GM12878 (cell line): ENCODE results near the gene PTPRD. TPM values are rescaled to one million over a fixed set of nuclear protein-coding genes. Genes with fewer than 3 reads are reported as not detected.
A peak's percentile ranks its signal among the peaks of the same experiment; 100 is the strongest.

Source experiments
- ATAC-seq: fragments of 200-7000 bp; cut with Tn5 transposase; 3 replicates; pipeline ENCODE4 v1.9.1; 2020; ENCODE audit warnings: mild to moderate bottlenecking, moderate library complexity
- BruUV-seq: library from RNA; stranded (reverse); fragments of 400-500 nt; replicated peaks from 2 replicates; lab custom pipeline; 2021; lab: Mats Ljungman, UMichigan
- CTCF ChIA-PET: fragments of 300-600 bp; sonication (Branson Sonifier 250); formaldehyde crosslinking; extraction: SDS; loops from one replicate; lab custom pipeline; 2021; ENCODE audit warnings: inconsistent platforms; lab: Yijun Ruan, JAX
- POLR2A ChIA-PET: fragments of 350-600 bp; formaldehyde crosslinking; extraction: SDS; loops from one replicate; lab custom pipeline; 2021; ENCODE audit warnings: inconsistent platforms; lab: Charles Lee
- RAD21 ChIA-PET: fragments of 300-600 bp; sonication (Branson Sonifier 250); formaldehyde crosslinking; loops from one replicate; lab custom pipeline; 2023; ENCODE audit warnings: antibody characterized with exemption; ENCODE audit not compliant: unreplicated experiment; lab: Charles Lee
- SMC1A ChIA-PET: fragments of 300-600 bp; sonication (Branson Sonifier 250); formaldehyde crosslinking; loops from one replicate; lab custom pipeline; 2023; ENCODE audit not compliant: unreplicated experiment, uncharacterized antibody; lab: Charles Lee
- DNase-seq: peaks from one replicate; pipeline ENCODE4 v3.0.0-alpha.2; 2011; ENCODE audit warnings: low read depth, low spot score
- FAIRE-seq: peaks from 3 replicates; lab custom pipeline; 2011; peaks lifted over from hg19 to GRCh38; lab: Jason Lieb, UNC
- H2AFZ ChIP-seq: 2 replicates; pipeline ENCODE4 v1.6.0; 2011; ENCODE audit warnings: low read depth, low read length, control low read depth; ENCODE audit not compliant: control insufficient read depth
- H3K27ac ChIP-seq: 2 replicates; pipeline ENCODE4 v1.5.1; 2011; ENCODE audit warnings: control low read depth; ENCODE audit not compliant: control insufficient read depth, insufficient read depth
- H3K27me3 ChIP-seq, 2 experiments: replicated peaks in 1 of 2; 2 replicates each; pipeline versions ENCODE4 v1.6.0 to v1.6.1; 2011; ENCODE audit warnings: low read length in 1 of 2; ENCODE audit not compliant: control insufficient read depth in 2 of 2, insufficient read depth in 2 of 2
- H3K36me3 ChIP-seq, 2 experiments: 2 replicates each; pipeline ENCODE4 v1.5.1; 2011; ENCODE audit warnings: low read length in 1 of 2; ENCODE audit not compliant: control insufficient read depth in 2 of 2, insufficient read depth in 2 of 2
- H3K4me1 ChIP-seq: 2 replicates; pipeline ENCODE4 v1.6.1; 2011; ENCODE audit warnings: mild to moderate bottlenecking, low read length, moderate library complexity, mixed read lengths; ENCODE audit not compliant: control insufficient read depth, insufficient read depth
- H3K4me2 ChIP-seq: 2 replicates; pipeline ENCODE4 v1.6.0; 2011; ENCODE audit warnings: control low read depth; ENCODE audit not compliant: control insufficient read depth, insufficient read depth
- H3K4me3 ChIP-seq: fragments of 200-600 bp; sonication (generic); 2 replicates; pipeline ENCODE4 v1.5.1; 2016
- H3K79me2 ChIP-seq: 2 replicates; pipeline ENCODE4 v1.6.0; 2011; ENCODE audit warnings: low read length; ENCODE audit not compliant: control insufficient read depth, insufficient read depth
- H3K9ac ChIP-seq: 2 replicates; pipeline ENCODE4 v1.8.0; 2011; ENCODE audit warnings: low read length, control low read depth, mixed read lengths; ENCODE audit not compliant: control insufficient read depth, insufficient read depth
- H3K9me3 ChIP-seq: replicated peaks from 3 replicates; pipeline ENCODE4 v1.5.1; 2011; ENCODE audit warnings: mild to moderate bottlenecking, low read length; ENCODE audit not compliant: control insufficient read depth, insufficient read depth
- H4K20me1 ChIP-seq: 2 replicates; pipeline ENCODE4 v1.6.0; 2011; ENCODE audit not compliant: control insufficient read depth, insufficient read depth
- BHLHE40 ChIP-seq, 2 experiments: fragments of 450-650 bp in 1 of 2; IDR thresholded peaks; 2 replicates each; pipeline ENCODE4 v1.6.1; 2011 to 2017; ENCODE audit warnings: low read depth in 2 of 2, borderline replicate concordance in 1 of 2, improper control_type of control experiment in 1 of 2, low read length in 1 of 2, mild to moderate bottlenecking in 1 of 2
- CTCF ChIP-seq, 3 experiments: IDR thresholded peaks in 2 of 3; conservative IDR thresholded peaks in 1 of 3; 2 replicates each; pipeline ENCODE4 v1.5.1; 2011; ENCODE audit warnings: low read depth in 3 of 3, low read length in 3 of 3, mild to moderate bottlenecking in 3 of 3, control low read depth in 2 of 3, moderate library complexity in 2 of 3, inconsistent platforms in 1 of 3, mixed read lengths in 1 of 3; ENCODE audit not compliant: control insufficient read depth in 2 of 3, insufficient read depth in 1 of 3; ENCODE audit errors: extremely low read depth in 1 of 3
- ETV6 ChIP-seq, 2 experiments: fragments of 450-650 bp in 1 of 2; IDR thresholded peaks in 1 of 2; conservative IDR thresholded peaks in 1 of 2; 2 replicates each; pipeline ENCODE4 v1.6.1; 2014; ENCODE audit warnings: antibody characterized with exemption in 1 of 2, borderline replicate concordance in 1 of 2, low read depth in 1 of 2, mild to moderate bottlenecking in 1 of 2, moderate library complexity in 1 of 2
- FOXK2 ChIP-seq: fragments of 450-650 bp; IDR thresholded peaks from 2 replicates; pipeline ENCODE4 v1.6.1; 2017; ENCODE audit warnings: mild to moderate bottlenecking, moderate library complexity
- IRF4 ChIP-seq: IDR thresholded peaks from 2 replicates; pipeline ENCODE4 v1.6.1; 2011; ENCODE audit warnings: low read depth, low read length
- SPI1 ChIP-seq: IDR thresholded peaks from 2 replicates; pipeline ENCODE4 v1.6.1; 2011; ENCODE audit warnings: low read depth, mild to moderate bottlenecking, low read length, moderate library complexity, borderline replicate concordance; ENCODE audit not compliant: insufficient read depth
- WGBS: methylation state at CpG from one replicate; pipeline ENCODE4 v1.1.6; 2016; ENCODE audit warnings: low lambda C conversion rate; ENCODE audit not compliant: insufficient replicate concordance, insufficient coverage; ENCODE audit errors: missing lambda C conversion rate; 5-methylcytosine and 5-hydroxymethylcytosine counted together
- in situ Hi-C: fragments of 300-500 bp; cut with MboI; formaldehyde crosslinking; loops from 9 replicates; pipeline ENCODE4 v1.14.3; 2018; ENCODE audit warnings: mixed read lengths
- intact Hi-C: fragments of 100-400 bp; cut with micrococcal nuclease; formaldehyde crosslinking; loops from one replicate; pipeline ENCODE4 v1.14.2; 2022; ENCODE audit not compliant: unreplicated experiment
- polyA plus RNA-seq, 11 experiments: library from polyadenylated mRNA; depleted of rRNA in 4 of 11; unstranded in 6 of 11; stranded (reverse) in 5 of 11; fragments of >200 nt; fragmentation: Nextera tagmentation in 4 of 11; fragmentation: Illumina TruSeq in 1 of 11; extraction: Ambion mirVana in 4 of 11; extraction: Trizol in 1 of 11; gene quantifications; 1 replicate in 1 of 11; 2 replicates in 10 of 11; pipeline versions ENCODE4 v1.2.1 to v1.2.3, GENCODE V29; 2011 to 2016; ENCODE audit warnings: inconsistent platforms in 2 of 11, missing spikeins in 2 of 11, low read depth in 1 of 11
- total RNA-seq, 4 experiments: library from RNA; depleted of rRNA in 3 of 4; stranded (reverse); fragments of >200 nt in 3 of 4; fragmentation: Illumina TruSeq in 1 of 4; extraction: Trizol in 1 of 4; gene quantifications; 2 replicates each; pipeline versions ENCODE4 v1.2.1 to v1.2.3, GENCODE V29; 2013 to 2021
- TF ChIP-seq, protein P1 (sequence below): IDR thresholded peaks from 2 replicates; pipeline ENCODE4 v1.6.1; 2012; ENCODE audit warnings: low read depth, low read length, improper control_type of control experiment
- TF ChIP-seq, protein P2 (sequence below): fragments of 150-350 bp; IDR thresholded peaks from 2 replicates; pipeline ENCODE4 v1.6.1; 2014; ENCODE audit warnings: mild to moderate bottlenecking, low read depth, low read length

The PTPRD gene
- total and polyA plus RNA-seq, 10 of the 15 experiments (the other 5 are each of a cell fraction or from before 2014, with no cell fraction given): under 0.01 to 0.05 (median 0.01) TPM; not detected in 7

GRCh38 chr9:9998491-9999287 is 614.1 kb downstream of the PTPRD start:
- no peak for FAIRE-seq
- H3K9ac ChIP-seq: no peak overlapping the region

More at GRCh38 chr9:9998491-9999287, 614.1 kb downstream of the PTPRD start:
- DNase-seq (no peak), ATAC-seq (peak; percentile 70)
- H4K20me1 ChIP-seq: no peaks in the 10 kb centered on the region
- H3K4me2 ChIP-seq: no peak overlapping the region
- no peaks in the 10 kb centered on the region for H3K4me1 ChIP-seq
- H2AFZ ChIP-seq: no peak overlapping the region
- in situ Hi-C loops (no loop called here), intact Hi-C loops (loop anchor here (5.0 kb wide), 1 partner anchor 269 kb away; no protein-coding TSS in a partner anchor)
- WGBS: 6% methylated on average over 8 of the region's 8 CpGs
- no peak overlapping the region for H3K27ac ChIP-seq
- POLR2A ChIA-PET: no interaction called here
- TF ChIP-seq, protein P1, sequence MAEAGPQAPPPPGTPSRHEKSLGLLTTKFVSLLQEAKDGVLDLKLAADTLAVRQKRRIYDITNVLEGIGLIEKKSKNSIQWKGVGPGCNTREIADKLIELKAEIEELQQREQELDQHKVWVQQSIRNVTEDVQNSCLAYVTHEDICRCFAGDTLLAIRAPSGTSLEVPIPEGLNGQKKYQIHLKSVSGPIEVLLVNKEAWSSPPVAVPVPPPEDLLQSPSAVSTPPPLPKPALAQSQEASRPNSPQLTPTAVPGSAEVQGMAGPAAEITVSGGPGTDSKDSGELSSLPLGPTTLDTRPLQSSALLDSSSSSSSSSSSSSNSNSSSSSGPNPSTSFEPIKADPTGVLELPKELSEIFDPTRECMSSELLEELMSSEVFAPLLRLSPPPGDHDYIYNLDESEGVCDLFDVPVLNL: no peak
- TF ChIP-seq, protein P2, sequence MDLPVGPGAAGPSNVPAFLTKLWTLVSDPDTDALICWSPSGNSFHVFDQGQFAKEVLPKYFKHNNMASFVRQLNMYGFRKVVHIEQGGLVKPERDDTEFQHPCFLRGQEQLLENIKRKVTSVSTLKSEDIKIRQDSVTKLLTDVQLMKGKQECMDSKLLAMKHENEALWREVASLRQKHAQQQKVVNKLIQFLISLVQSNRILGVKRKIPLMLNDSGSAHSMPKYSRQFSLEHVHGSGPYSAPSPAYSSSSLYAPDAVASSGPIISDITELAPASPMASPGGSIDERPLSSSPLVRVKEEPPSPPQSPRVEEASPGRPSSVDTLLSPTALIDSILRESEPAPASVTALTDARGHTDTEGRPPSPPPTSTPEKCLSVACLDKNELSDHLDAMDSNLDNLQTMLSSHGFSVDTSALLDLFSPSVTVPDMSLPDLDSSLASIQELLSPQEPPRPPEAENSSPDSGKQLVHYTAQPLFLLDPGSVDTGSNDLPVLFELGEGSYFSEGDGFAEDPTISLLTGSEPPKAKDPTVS: no peak
- TF ChIP-seq FOXK2: no peak
- TF ChIP-seq CTCF (IDR thresholded peaks at IDR 0.05 in 2 of 3, conservative IDR thresholded peaks at IDR 0.05 in 1 of 3; ENCODE audit: control insufficient read depth in 2 of 3, extremely low read depth in 1 of 3, insufficient read depth in 1 of 3, low read depth in 3 of 3, low read length in 3 of 3): peak in 2 of 3 experiments; percentile 20 to 33; a peak in 2 of 6 replicates
- no peak for TF ChIP-seq IRF4
- TF ChIP-seq ETV6 (conservative IDR thresholded peaks at IDR 0.05 in 1 of 2, IDR thresholded peaks at IDR 0.05 in 1 of 2; ENCODE audit: borderline replicate concordance in 1 of 2, low read depth in 1 of 2): peak in 1 of 2 experiments; percentile 56; a peak in 1 of 4 replicates
- TF ChIP-seq BHLHE40 (IDR thresholded peaks at IDR 0.05; ENCODE audit: borderline replicate concordance in 1 of 2, low read depth in 2 of 2, low read length in 1 of 2): no peak
- peak; percentile 71 for TF ChIP-seq SPI1
- TF ChIP-seq, all 136 proteins: peak for 3
- H3K4me3 ChIP-seq: no peak overlapping the region
- RAD21 ChIA-PET: no interaction called here
- H3K27me3 ChIP-seq: no peaks in the 10 kb centered on the region
- no peaks in the 10 kb centered on the region for H3K36me3 ChIP-seq
- H3K9me3 ChIP-seq: no peaks in the 10 kb centered on the region
- BruUV-seq: no TSS peak
- H3K79me2 ChIP-seq: no peaks in the 10 kb centered on the region
- SMC1A ChIA-PET: interaction anchor here (0.7 to 1.5 kb wide), 3 partner anchors 9 to 1410 kb away, joined by 3 read pairs; no protein-coding TSS in a partner anchor
- CTCF ChIA-PET: interaction anchor here (1.0 to 2.5 kb wide), 2 partner anchors 9 to 367 kb away, joined by 3 to 7 read pairs; no protein-coding TSS in a partner anchor
